ENCODE data around the gene SGPP2. TPM values are rescaled to one million over a fixed set of nuclear protein-coding genes. Genes with fewer than 3 reads are reported as not detected.
"Not testable (repeated sequence)": the region's sequence is repeated elsewhere in the genome, so short reads cannot be mapped to it uniquely, and the experiment has no call there.

SGPP2 gene
- total RNA-seq, 4 donors from 2014 or later = 27.3 to 65.6 (median 49.0) TPM

GRCh38 chr2:222434204-222434603 is 9.9 kb downstream of the SGPP2 start:
- TF ChIP-seq POLR2A (IDR thresholded peaks at IDR 0.05) = no peak
- TF ChIP-seq POLR2AphosphoS5 (IDR thresholded peaks at IDR 0.05) = no peak
- TF ChIP-seq, protein P1, sequence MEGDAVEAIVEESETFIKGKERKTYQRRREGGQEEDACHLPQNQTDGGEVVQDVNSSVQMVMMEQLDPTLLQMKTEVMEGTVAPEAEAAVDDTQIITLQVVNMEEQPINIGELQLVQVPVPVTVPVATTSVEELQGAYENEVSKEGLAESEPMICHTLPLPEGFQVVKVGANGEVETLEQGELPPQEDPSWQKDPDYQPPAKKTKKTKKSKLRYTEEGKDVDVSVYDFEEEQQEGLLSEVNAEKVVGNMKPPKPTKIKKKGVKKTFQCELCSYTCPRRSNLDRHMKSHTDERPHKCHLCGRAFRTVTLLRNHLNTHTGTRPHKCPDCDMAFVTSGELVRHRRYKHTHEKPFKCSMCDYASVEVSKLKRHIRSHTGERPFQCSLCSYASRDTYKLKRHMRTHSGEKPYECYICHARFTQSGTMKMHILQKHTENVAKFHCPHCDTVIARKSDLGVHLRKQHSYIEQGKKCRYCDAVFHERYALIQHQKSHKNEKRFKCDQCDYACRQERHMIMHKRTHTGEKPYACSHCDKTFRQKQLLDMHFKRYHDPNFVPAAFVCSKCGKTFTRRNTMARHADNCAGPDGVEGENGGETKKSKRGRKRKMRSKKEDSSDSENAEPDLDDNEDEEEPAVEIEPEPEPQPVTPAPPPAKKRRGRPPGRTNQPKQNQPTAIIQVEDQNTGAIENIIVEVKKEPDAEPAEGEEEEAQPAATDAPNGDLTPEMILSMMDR (IDR thresholded peaks at IDR 0.05) = no peak
- TF ChIP-seq EP300 (IDR thresholded peaks at IDR 0.05) = no peak
- Histone ChIP-seq H3K4me1 (peaks cover 5% of the 10 kb centered on the region), H3K27me3 (no peaks in the 10 kb centered on the region), H3K4me3 (no peak overlapping the region), H3K36me3 (no peaks in the 10 kb centered on the region), H3K9me3 (no peaks in the 10 kb centered on the region), H3K27ac (no peak overlapping the region)
- 77% methylated on average over 4 of the region's 4 CpGs for WGBS
- no peak for DNase-seq (ENCODE audit: low spot score in 2 of 2)

DNA sequence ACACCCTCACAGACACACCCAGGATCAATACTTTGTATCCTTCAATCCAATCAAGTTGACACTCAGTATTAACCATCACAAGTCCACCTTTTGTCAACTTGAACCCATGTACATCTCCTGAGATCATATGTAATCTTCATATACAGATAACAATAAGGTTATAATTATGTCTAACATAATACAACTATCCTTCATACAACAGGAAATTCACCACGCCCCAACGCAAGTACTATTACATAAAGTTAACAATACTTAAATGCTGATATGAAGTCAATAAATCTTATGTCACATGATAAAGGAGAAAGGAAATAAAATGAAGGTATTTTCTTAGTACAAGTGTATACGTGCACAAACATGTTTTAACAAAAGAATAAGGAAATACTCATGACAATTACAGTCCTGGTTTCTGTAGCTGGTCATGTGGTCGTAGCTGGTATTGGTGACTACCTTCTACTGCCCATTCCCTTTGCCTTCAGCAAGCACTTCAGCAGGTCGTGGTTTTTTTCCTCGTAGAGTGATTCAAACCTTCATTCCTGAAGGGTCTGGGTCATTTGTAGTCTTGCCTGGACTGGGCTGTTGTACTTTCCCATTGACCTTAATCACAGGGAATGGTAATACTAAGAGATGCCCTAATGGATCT is 11.2 kb downstream of the SGPP2 start:
- H3K4me3 ChIP-seq; H3K27me3 ChIP-seq; DNase-seq (ENCODE audit: low spot score in 2 of 2); H3K36me3 ChIP-seq; H3K27ac ChIP-seq; H3K9me3 ChIP-seq: not testable (repeated sequence)
- H3K4me1 ChIP-seq = peaks cover 14% of the 10 kb centered on the region
- 88% methylated on average over 6 of the region's 6 CpGs for WGBS

- 86% methylated on average over 2 of the region's 2 CpGs for WGBS
- H3K27ac ChIP-seq = no peak overlapping the region
These were observed 11.7 kb downstream of the SGPP2 start for GRCh38 chr2:222436040-222436413.

GRCh38 chr2:222439692-222440091 is 15.3 kb downstream of the SGPP2 start:
- H3K9me3 ChIP-seq = no peaks in the 10 kb centered on the region
- peaks cover 9% of the 10 kb centered on the region for H3K4me1 ChIP-seq
- no peak overlapping the region for H3K4me3 ChIP-seq
- H3K27ac ChIP-seq = no peak overlapping the region
- no peaks in the 10 kb centered on the region for H3K36me3 ChIP-seq
- no peak for DNase-seq (ENCODE audit: low spot score in 2 of 2)
- no peaks in the 10 kb centered on the region for H3K27me3 ChIP-seq
- no peak for TF ChIP-seq EP300 (IDR thresholded peaks at IDR 0.05)
- 47% methylated on average over 1 of the region's 1 CpG for WGBS

More at GRCh38 chr2:222436040-222436413, 11.7 kb downstream of the SGPP2 start:
- H3K27me3 ChIP-seq = no peaks in the 10 kb centered on the region
- H3K36me3 ChIP-seq = no peaks in the 10 kb centered on the region
- H3K4me3 ChIP-seq = no peak overlapping the region
- DNase-seq (ENCODE audit: low spot score in 2 of 2) = no peak
- H3K4me1 ChIP-seq = peaks cover 14% of the 10 kb centered on the region
- H3K9me3 ChIP-seq = no peaks in the 10 kb centered on the region
- TF ChIP-seq POLR2A (IDR thresholded peaks at IDR 0.05) = no peak
- no peak for TF ChIP-seq EP300 (IDR thresholded peaks at IDR 0.05)
- no peak for TF ChIP-seq POLR2AphosphoS5 (IDR thresholded peaks at IDR 0.05)
- TF ChIP-seq, protein P1 (IDR thresholded peaks at IDR 0.05) = no peak

DNA sequence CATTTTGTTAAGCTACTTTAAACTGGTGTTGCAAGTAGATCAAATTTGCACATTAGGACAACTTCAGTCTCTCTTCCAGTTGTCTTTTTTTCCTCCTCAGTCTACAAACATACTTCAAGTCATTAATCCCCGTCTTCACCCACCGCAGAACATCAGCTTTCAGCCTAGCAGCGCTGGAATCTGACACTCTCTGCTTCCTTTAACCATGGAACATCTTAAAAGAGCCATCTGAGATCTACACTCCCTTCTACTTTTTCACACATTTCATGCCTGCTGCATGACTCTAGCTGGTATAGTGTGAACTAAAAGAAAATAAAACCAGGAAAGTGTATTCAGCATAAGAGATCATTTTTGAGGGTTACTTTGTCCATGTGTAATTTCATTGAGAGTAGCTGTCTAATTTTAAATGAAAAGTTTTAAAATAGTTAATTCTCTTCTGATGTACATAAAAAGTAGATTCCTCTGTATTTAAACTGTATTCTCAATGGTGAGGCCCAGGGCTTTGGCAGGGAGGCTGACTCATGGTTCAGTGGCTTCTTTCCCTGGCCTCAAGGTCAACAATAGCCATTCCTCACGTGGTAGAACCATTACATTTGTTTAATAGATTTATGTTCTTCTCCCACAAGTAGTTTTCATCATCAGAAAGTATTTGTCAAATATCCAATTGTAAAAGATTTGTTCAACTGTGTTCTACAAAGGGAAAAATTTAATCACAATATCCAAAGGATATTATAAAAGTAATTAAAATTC is 16.5 kb downstream of the SGPP2 start:
- no peaks in the 10 kb centered on the region for H3K9me3 ChIP-seq
- no peak overlapping the region for H3K4me3 ChIP-seq
- H3K27me3 ChIP-seq = no peaks in the 10 kb centered on the region
- no peak for TF ChIP-seq EP300 (IDR thresholded peaks at IDR 0.05)
- no peak for TF ChIP-seq POLR2A (IDR thresholded peaks at IDR 0.05)
- TF ChIP-seq, protein P1 (IDR thresholded peaks at IDR 0.05) = no peak
- TF ChIP-seq POLR2AphosphoS5 (IDR thresholded peaks at IDR 0.05) = no peak
- DNase-seq (ENCODE audit: low spot score in 2 of 2) = no peak
- H3K4me1 ChIP-seq = peaks cover 9% of the 10 kb centered on the region
- 72% methylated on average over 4 of the region's 4 CpGs for WGBS
- H3K36me3 ChIP-seq = no peaks in the 10 kb centered on the region
- H3K27ac ChIP-seq = no peak overlapping the region

GRCh38 chr2:222442665-222443064 is 18.3 kb downstream of the SGPP2 start:
- no peak overlapping the region for H3K4me3 ChIP-seq
- no peaks in the 10 kb centered on the region for H3K9me3 ChIP-seq
- no peaks in the 10 kb centered on the region for H3K27me3 ChIP-seq
- no peak for TF ChIP-seq POLR2A (IDR thresholded peaks at IDR 0.05)
- TF ChIP-seq, protein P1 (IDR thresholded peaks at IDR 0.05) = no peak
- TF ChIP-seq EP300 (IDR thresholded peaks at IDR 0.05) = no peak
- TF ChIP-seq POLR2AphosphoS5 (IDR thresholded peaks at IDR 0.05) = no peak
- 68% methylated on average over 5 of the region's 5 CpGs for WGBS
- no peaks in the 10 kb centered on the region for H3K36me3 ChIP-seq
- no peak for DNase-seq (ENCODE audit: low spot score in 2 of 2)
- peaks cover 9% of the 10 kb centered on the region for H3K4me1 ChIP-seq
- H3K27ac ChIP-seq = no peak overlapping the region
